ENCODE results near the gene KCTD6. TPM values are rescaled to one million over a fixed set of nuclear protein-coding genes. Genes with fewer than 3 reads are reported as not detected.

The KCTD6 gene
- total RNA-seq, 1 experiment from 2014 or later: 12.0 TPM

DNA sequence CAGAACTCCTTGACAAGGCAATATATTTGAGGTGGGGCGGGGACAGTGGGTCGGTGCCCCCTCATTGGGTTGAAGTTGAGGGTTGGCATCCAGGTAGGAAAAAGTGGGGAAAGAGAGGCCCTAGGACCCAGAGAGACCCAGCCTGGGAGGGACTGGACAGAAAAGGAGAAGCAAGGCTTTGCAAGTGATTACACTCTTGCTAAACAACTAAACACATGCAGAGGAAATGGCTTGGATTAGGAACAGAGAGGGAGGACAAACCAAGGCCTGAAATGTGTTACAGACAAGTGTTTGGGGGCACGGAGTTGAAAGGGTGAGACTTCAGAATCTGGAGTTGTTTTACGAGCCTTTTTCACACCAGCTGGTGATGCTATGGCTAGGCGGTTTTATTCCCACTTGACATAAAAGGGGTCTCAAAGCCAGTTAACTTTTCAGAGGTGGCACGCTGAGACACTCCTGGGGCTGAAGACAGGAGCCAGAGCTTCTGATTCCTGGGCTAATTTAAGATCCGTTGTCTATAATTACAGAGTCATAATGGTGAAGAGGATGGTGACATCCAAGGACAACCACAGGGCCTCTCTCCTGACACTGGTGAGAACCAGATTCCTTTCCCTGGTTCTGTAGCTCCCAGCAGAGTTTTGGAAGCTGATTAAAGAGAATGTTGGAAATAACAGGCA is 7.7 kb upstream of the KCTD6 start:
- no peaks in the 10 kb centered on the region for H3K79me2 ChIP-seq (ENCODE audit: insufficient read depth, low read length)
- H3K27ac ChIP-seq (ENCODE audit: low read depth, low read length): no peak overlapping the region
- H3K4me1 ChIP-seq (ENCODE audit: control insufficient read depth in 1 of 2, insufficient read depth in 2 of 2, low read length in 2 of 2): peaks cover 10 to 22% of the 10 kb centered on the region in 2 experiments
- H2AFZ ChIP-seq (ENCODE audit: low read depth, low read length, poor library complexity, severe bottlenecking): no peak overlapping the region
- H4K20me1 ChIP-seq (ENCODE audit: insufficient read depth): no peaks in the 10 kb centered on the region
- H3K4me3 ChIP-seq (replicated peaks in 1 of 2; ENCODE audit: low read depth in 1 of 2, low read length in 2 of 2): no peak overlapping the region
- H3K9me3 ChIP-seq (ENCODE audit: control insufficient read depth in 1 of 2, insufficient read depth in 1 of 2, low read depth in 1 of 2, low read length in 2 of 2): no peaks in the 10 kb centered on the region
- ChIA-PET RAD21 (ENCODE audit: low non-redundant PET in 1 of 2, low total read pairs in 2 of 2, uncharacterized antibody in 2 of 2, unreplicated experiment in 2 of 2) (no interaction called here), CTCF (interaction anchor here (1.6 to 2.1 kb wide), 2 partner anchors 7 to 20 kb away, joined by 6 to 9 read pairs; partner anchors contain the start of gene KCTD6), POLR2A (no interaction called here)
- H3K36me3 ChIP-seq (ENCODE audit: control insufficient read depth in 1 of 2, insufficient read depth in 2 of 2, low read length in 2 of 2): no peaks in the 10 kb centered on the region
- H3K9me2 ChIP-seq (ENCODE audit: insufficient read depth): no peaks in the 10 kb centered on the region
- ATAC-seq (no peak), DNase-seq (ENCODE audit: low read depth, low spot score) (no peak)
- H3K9ac ChIP-seq (ENCODE audit: low read length): no peak overlapping the region
- H3K4me2 ChIP-seq (ENCODE audit: low read length): no peak overlapping the region
- intact Hi-C loops (cut with micrococcal nuclease): no loop called here
- TF ChIP-seq CEBPB (IDR thresholded peaks at IDR 0.05; ENCODE audit: low read depth) (no peak), EGR1 (IDR thresholded peaks at IDR 0.05; ENCODE audit: low read depth) (no peak), EZH2phosphoT487 (IDR thresholded peaks at IDR 0.05; ENCODE audit: borderline replicate concordance) (no peak), ZNF274 (IDR thresholded peaks at IDR 0.05; ENCODE audit: low read depth, low read length) (no peak), RAD21 (IDR thresholded peaks at IDR 0.05; ENCODE audit: low read depth) (no peak)
- TF ChIP-seq, protein P1, sequence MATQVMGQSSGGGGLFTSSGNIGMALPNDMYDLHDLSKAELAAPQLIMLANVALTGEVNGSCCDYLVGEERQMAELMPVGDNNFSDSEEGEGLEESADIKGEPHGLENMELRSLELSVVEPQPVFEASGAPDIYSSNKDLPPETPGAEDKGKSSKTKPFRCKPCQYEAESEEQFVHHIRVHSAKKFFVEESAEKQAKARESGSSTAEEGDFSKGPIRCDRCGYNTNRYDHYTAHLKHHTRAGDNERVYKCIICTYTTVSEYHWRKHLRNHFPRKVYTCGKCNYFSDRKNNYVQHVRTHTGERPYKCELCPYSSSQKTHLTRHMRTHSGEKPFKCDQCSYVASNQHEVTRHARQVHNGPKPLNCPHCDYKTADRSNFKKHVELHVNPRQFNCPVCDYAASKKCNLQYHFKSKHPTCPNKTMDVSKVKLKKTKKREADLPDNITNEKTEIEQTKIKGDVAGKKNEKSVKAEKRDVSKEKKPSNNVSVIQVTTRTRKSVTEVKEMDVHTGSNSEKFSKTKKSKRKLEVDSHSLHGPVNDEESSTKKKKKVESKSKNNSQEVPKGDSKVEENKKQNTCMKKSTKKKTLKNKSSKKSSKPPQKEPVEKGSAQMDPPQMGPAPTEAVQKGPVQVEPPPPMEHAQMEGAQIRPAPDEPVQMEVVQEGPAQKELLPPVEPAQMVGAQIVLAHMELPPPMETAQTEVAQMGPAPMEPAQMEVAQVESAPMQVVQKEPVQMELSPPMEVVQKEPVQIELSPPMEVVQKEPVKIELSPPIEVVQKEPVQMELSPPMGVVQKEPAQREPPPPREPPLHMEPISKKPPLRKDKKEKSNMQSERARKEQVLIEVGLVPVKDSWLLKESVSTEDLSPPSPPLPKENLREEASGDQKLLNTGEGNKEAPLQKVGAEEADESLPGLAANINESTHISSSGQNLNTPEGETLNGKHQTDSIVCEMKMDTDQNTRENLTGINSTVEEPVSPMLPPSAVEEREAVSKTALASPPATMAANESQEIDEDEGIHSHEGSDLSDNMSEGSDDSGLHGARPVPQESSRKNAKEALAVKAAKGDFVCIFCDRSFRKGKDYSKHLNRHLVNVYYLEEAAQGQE (IDR thresholded peaks at IDR 0.05; ENCODE audit: low read depth): no peak
- BruUV-seq (replicated peaks): no TSS peak
- no peaks in the 10 kb centered on the region for H3K27me3 ChIP-seq (ENCODE audit: insufficient read depth, low read length)
